AG09319 (cell line): ENCODE data around the gene RPUSD4.

Experiments used
- DNase-seq: peaks from one replicate; pipeline ENCODE4 v3.0.0-alpha.2; 2010; ENCODE audit warnings: low read depth; ENCODE audit errors: extremely low read depth
- CTCF ChIP-seq: IDR thresholded peaks from 2 replicates; pipeline ENCODE4 v1.5.1; 2011; ENCODE audit warnings: low read depth, mild to moderate bottlenecking, inconsistent platforms, low read length, moderate library complexity

The RPUSD4 gene

GRCh38 chr11:126210871-126211235, 597 bp downstream of the RPUSD4 start:
- TF ChIP-seq CTCF = no peak
- DNase-seq = no peak

DNA sequence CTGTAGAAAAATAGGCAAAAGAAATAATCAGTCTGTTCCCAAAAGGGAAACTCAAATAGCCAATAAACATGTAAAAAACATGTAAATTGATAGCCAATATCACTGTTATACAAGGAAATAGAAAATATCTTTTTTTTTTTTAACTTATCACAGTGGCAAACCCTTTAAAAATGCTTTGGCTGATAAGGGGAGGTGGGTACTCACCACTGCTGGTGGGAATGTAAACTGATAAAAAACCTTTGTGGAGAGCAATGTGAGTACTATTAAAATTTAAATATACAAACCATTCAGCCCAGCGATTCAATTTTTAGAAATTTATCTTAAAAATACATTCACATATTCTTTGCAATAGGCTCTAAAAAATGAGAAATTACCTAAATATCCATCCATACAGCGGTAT, 3.6 kb downstream of the RPUSD4 start:
- no peak for TF ChIP-seq CTCF
- DNase-seq = no peak

GRCh38 chr11:126205359-126205758, 6.1 kb downstream of the RPUSD4 start:
- TF ChIP-seq CTCF = no peak
- DNase-seq = no peak

DNA sequence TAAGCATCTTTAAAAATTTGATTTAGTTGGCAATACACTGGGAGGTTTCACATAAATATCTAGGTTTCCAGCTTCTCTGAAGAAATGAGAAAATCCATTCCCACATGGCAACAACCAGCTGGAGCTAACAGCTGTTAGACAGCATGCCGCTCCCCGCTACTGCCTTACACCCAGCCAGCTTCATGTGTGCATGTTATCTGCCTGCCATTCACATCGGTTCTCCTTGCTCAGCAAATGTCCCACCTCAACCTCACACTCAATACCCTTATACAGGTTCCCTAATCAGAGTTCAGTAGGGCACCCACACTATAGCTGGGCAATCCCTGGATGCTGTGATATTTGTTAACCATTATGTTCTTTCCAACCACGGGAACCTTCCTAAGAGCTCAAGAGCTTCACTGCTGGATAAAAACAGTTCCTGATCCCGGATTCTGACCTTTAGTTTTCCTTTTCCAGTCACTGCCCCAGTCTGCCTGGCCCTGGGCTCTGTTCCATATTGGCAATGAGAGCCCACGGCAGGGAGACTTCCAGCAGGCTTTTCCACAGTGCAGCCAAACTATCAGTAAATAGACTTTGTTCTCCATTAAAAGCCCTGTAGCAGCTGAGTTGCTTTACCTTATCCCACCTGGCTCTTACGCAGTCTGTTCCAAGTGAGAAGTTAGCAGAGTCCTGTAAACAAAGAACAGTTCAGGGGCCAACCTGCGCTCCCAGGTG, 8.6 kb downstream of the RPUSD4 start:
- no peak for DNase-seq
- no peak for TF ChIP-seq CTCF

DNA sequence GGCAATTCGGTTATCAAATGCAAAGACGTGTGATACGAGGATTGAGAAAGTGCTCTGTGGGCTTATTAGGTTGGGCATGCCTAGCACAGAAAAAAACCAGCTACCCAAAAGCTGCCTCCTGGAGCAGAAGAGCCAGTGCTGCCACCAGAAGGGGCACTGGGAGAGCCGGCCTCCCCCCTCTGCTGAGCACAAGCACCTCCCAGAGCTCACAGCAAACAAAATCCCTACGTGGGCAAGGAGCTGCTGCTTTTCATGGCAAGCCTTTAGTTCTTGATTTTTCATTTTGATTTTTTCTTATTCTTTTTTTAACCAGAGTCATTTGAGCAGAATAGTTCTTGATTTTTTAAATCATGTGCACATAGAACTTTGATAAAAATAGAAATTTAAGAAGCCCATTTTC, 12.8 kb downstream of the RPUSD4 start:
- no peak for DNase-seq
- TF ChIP-seq CTCF = no peak

GRCh38 chr11:126197277-126197939, 14.0 kb downstream of the RPUSD4 start:
- no peak for DNase-seq
- TF ChIP-seq CTCF = no peak

GRCh38 chr11:126195119-126195518, 16.3 kb downstream of the RPUSD4 start:
- DNase-seq = no peak
- TF ChIP-seq CTCF = no peak
